GM10266 (cell line): ENCODE measurements around the gene TBX19.

Experiments
- DNase-seq: peaks from one replicate; pipeline ENCODE4 v3.0.0; 2012; ENCODE audit errors: extremely low spot score
- TF ChIP-seq, protein P1 (sequence below): IDR thresholded peaks from 2 replicates; pipeline ENCODE4 v1.5.1; 2012; ENCODE audit warnings: mild to moderate bottlenecking, low read depth; ENCODE audit not compliant: control insufficient read depth, insufficient read depth; ENCODE audit errors: missing control alignments

The TBX19 gene

DNA sequence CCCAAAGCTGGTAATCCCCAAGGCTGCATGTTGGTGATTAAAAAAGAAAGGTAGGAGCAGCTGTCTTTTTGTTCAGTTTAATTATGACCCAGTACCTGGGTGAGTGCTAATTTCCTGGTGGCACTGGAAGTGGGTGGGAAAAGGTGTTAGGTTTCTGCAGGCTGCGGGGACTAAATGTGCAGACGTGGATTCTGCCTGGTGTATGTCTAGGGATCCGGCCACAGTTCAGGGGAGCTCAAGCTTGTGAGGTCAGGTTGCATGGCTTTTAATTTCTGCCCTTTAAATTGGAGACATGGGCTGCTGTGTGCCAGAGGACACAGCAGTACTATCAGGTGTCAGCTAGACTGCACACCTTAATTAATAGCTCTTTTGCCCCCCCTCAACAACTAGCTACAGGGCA is 20.3 kb upstream of the TBX19 start:
- TF ChIP-seq, protein P1, sequence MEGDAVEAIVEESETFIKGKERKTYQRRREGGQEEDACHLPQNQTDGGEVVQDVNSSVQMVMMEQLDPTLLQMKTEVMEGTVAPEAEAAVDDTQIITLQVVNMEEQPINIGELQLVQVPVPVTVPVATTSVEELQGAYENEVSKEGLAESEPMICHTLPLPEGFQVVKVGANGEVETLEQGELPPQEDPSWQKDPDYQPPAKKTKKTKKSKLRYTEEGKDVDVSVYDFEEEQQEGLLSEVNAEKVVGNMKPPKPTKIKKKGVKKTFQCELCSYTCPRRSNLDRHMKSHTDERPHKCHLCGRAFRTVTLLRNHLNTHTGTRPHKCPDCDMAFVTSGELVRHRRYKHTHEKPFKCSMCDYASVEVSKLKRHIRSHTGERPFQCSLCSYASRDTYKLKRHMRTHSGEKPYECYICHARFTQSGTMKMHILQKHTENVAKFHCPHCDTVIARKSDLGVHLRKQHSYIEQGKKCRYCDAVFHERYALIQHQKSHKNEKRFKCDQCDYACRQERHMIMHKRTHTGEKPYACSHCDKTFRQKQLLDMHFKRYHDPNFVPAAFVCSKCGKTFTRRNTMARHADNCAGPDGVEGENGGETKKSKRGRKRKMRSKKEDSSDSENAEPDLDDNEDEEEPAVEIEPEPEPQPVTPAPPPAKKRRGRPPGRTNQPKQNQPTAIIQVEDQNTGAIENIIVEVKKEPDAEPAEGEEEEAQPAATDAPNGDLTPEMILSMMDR: no peak
- DNase-seq: no peak

DNA sequence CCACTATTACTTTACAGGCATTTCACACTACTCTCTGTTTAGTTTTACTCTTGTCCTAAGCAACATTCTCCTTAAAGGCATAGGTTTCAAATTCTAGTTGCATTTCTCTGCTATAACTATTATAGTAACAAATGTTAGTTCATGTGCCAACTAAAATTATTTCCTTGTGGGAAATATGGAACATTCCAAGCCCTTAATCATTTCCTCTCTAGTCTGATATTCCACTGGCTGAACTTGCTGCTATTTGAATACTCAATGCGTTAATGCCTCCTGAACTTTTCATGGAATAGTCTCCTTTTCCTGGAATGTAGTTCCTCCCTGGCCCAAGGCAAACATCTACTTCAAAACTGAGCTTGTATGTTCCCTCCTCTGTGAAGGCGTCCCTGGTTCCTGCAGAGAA is 19.3 kb upstream of the TBX19 start:
- TF ChIP-seq, protein P1: no peak
- DNase-seq: no peak

DNA sequence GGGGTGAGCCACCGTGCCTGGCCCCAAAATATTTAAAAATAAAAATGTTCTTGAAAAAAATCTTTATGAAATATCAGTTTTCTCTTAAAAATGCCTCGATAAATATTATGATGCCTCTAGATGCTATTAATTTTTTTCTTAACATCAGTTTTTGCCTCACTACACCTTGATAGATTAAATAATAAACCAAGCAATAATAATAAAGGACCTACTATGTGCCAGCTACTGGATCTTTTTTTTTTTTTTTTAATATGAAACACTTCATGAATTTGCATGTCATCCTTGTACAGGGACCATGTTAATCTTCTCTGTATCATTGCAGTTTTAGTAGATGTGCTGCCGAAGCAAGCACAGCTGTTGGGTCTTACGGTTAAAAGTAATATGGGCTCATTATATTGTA is 17.5 kb upstream of the TBX19 start:
- DNase-seq: no peak
- TF ChIP-seq, protein P1: no peak

GRCh38 chr1:168264296-168264695 is 16.4 kb upstream of the TBX19 start:
- TF ChIP-seq, protein P1: no peak
- DNase-seq: no peak

DNA sequence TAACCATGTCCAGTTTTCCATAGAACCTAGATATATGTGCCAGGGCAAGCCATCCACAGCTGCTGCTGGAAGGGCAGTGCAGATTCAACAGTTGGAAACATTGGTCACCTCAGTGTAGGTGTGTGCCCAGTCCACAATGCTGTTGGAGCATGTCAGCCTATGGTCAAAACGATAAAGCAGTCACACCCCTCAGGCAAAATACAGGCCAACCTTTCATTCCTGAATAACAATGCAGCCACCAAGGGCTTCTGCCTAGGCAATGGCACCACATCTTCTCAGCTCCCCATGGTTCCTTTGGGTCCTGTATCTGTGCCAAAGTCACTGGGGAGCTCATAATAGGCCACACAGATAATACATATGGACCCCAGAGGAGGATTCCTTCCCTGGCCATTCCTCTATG is 15.1 kb upstream of the TBX19 start:
- TF ChIP-seq, protein P1: no peak

DNA sequence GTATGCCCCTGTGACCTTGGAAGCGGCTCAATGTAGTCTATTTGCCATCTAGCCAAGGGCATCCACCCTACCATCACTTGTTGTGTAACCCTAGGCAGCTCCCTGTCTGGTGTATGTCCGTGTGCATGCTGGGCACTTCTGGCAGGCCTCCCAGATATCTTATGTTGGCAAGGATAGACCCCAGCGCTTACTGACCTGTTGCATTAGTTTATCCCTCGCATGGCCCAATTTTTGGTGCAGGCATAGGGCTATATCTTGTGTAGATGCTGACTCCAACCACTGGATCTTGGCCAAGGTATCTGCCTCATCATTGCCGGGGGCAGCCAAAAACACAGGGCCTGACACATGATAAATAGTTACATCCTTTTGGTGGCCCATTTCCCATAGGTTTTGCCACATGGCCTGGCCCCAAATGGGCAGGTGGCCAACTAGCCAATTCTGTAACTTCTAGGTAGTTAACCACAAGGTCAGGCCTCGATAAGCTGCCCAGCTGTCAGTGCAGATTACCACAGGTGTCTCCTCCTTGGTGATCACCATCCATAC is 14.0 kb upstream of the TBX19 start:
- TF ChIP-seq, protein P1: no peak
- no peak for DNase-seq

More for the DNA sequence above, 15.1 kb upstream of the TBX19 start:
- no peak for DNase-seq

DNA sequence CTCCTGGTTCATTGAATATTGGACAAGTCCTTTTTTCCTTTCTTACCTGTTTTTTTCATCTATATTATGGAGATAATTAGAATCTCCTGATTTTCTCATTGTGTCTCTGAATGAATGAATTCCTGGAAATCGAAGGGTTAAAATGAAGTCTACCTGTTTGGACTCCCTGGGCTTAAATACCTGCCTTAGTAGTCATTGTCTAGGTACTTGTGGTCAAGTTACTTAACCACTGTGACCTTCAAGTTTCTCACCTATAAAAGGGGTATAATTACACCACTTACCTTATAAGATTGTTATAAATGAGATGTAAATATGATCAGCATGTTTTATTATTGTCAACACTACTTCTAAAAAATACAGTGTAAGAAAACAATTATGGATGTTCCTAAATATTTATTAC is 9.0 kb upstream of the TBX19 start:
- no peak for DNase-seq
- TF ChIP-seq, protein P1: no peak
